ENCODE results near the gene LAD1.

GRCh38 chr1:201384406-201384782 lies 14.7 kb downstream of the LAD1 start:
- TF ChIP-seq POLR2A (IDR thresholded peaks at IDR 0.05; ENCODE audit: low read length) (no peak), GATA1 (IDR thresholded peaks at IDR 0.05; ENCODE audit: low read depth, low read length) (no peak)
